GM12891 (cell line): ENCODE measurements around the gene SYNE1.

Experiments
- POLR2A ChIP-seq: IDR thresholded peaks from 2 replicates; pipeline ENCODE4 v1.6.1; 2011; ENCODE audit warnings: low read depth, low read length, control low read depth
- POLR2AphosphoS5 ChIP-seq: IDR thresholded peaks from 2 replicates; pipeline ENCODE4 v1.6.1; 2011; ENCODE audit warnings: low read depth, low read length, control low read depth
- TAF1 ChIP-seq: IDR thresholded peaks from 2 replicates; pipeline ENCODE4 v1.6.1; 2011; ENCODE audit warnings: low read depth, low read length, control low read depth

DNA sequence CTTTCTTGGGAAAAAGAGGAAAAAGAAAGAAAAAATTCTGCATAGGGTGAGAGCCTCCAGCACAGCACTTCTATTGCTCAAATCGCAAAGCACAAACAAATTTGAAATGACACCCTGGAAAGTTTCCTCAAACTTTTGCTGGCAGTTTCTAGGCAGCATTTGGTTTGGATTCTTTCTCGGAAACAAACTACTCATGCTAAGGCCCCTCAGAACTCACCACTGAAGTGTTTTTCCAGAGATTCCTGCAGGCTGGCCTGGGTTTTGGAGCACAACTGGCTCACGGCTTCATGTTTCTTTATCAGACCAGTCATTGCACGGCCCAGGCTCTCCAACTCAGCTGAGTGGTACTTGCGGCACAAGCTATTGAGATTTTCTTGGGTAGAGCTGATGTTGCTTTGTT lies 237.8 kb downstream of the SYNE1 start:
- TF ChIP-seq POLR2A: no peak
- TF ChIP-seq POLR2AphosphoS5: no peak
- TF ChIP-seq TAF1: no peak
